Middle frontal gyrus (tissue), 1 donor: ENCODE measurements around the gene PTH2R.
"Not testable (repeated sequence)": the region's sequence is repeated elsewhere in the genome, so short reads cannot be mapped to it uniquely, and the experiment has no call there.

Source experiments
- DNase-seq: peaks from one replicate; pipeline ENCODE4 v3.0.0-alpha.2; 2015; ENCODE audit warnings: low spot score; ENCODE audit errors: extremely low spot score

PTH2R gene

DNA sequence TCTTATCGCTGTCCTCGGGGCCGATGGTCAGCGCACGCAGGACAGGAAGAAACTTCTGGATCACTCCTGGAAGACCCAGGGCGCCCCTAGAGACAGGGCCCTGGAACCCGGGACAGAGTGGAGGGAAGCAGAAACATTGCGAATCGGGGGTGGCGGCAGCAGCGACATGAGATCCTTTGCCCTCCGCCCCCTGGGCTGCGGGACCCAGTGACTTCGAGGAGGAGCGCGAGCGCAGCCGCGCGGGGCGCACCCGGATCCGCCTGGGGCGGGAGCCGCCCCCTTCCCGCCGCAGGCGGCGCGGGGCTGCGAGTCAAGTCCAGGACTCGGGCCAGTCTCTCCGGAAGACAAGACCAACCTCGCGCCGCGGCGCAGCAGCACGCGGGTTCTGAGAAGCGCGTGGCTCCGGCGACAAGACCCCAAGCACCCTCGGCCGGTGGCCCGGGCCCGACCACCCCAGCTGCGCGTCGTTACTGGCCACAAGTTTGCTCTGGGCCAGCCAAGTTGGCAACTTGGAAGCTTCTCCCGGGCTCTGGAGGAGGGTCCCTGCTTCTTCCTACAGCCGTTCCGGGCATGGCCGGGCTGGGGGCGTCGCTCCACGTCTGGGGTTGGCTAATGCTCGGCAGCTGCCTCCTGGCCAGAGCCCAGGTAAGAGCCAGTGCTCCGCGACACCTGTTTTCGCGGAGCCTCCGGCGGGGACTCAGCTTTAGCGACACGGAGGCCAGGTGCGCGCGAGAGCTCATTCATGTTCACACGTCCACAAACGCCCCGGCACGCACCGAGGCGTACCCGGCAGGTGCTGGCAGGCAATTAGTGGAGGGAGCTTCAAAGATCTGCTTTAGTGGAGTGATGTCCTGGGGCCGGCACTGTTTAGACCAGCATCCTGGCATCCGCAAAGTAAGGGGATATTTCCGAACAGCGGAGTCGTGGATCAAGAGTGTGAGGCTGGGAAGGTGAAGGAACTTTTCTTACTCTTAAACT lies at the start of gene PTH2R:
PTH2R (plus strand) TSS at position 319 of the 978 bp plus-strand sequence; CDS start at position 571, 252 bp downstream.
- no peak for DNase-seq

GRCh38 chr2:208356846-208357574 lies 49.6 kb upstream of the PTH2R start:
- DNase-seq: no peak

DNA sequence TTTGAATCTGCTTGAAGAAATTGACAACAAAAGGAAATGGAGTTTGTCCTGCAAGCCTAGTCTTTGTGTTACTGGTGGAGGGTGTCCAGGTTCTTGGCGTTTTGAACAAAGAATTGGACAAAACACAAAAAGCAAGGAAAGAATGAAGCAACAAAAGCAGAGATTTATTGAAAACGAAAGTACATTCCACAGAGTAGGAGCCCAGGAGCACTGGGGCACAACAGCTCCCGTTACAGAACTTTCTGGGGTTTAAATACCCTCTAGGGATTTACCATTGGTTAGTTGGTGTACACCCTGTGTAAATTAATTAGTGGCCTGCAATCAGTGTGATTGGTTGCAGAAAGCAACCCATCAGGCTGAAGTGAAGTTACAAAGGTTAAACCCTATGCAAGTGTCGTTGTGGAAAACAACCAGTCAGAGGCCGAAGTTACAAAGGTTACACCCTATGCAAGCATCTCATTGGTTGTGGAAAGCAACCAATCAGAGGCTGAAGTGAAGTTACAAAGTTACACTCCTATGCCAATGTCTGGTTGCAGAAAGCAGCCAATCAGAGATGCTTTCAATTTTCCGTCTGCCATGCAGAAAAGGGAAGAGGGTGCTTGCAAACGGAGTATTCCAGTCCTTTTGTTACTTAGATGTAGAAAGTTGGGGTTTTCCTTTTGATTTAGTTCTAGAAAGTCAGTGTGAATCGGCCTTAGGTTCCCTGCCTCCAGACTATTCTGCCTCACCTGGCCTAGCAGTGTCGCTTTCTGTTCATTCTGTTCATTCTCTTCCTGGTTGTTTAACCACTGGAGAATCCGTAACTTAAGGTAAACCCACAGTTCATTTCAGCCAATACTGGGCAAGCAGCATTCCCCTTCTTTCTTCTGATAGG lies 47.6 kb upstream of the PTH2R start:
- DNase-seq: no peak

GRCh38 chr2:208359632-208359986 lies 47.0 kb upstream of the PTH2R start:
- DNase-seq: no peak

- DNase-seq: no peak
Measured at GRCh38 chr2:208360259-208361076, 46.1 kb upstream of the PTH2R start.

GRCh38 chr2:208361077-208361441 lies 45.5 kb upstream of the PTH2R start:
- no peak for DNase-seq

GRCh38 chr2:208363485-208363884 lies 43.1 kb upstream of the PTH2R start:
- no peak for DNase-seq

DNA sequence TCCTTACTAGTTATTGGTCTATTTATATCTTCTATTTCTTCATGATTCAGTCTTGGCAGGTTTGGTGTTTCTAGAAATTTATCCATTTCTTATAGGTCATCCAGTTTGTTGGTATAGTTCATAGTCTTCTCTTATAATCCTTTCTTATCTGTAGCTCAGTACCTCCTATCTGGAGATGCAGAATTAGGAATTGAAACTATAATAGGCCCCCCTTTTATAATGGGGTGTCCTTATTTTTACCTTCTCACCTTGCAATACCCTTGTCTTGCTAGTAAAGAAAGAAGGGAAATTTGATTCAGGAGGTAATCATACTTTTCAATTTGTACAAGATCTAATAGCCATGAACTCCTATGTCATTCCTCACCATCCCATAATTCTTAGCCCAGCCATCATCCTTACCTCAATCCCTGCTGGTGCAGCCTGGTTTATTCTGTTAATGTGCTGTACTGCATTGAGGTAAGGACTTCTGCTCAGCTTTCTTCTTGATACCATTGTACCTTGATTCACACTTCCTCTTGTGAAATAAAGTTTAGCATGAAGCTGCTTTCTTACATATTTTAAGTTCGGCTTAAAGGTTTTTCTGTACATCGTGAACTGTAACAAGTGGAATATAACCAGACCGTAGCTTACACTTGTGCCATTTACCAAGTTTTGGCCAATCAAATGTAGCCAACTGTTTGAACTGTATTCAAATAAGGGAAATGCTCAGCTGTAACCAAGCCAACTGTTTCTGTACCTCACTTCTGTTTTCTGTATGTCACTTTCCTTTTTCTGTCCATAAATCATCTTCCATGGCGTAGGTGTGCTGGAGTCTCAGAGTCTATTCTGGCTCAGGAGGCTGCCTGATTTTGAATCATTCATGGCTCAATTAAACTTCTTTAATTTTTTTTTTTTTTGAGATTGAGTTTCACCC lies 40.1 kb upstream of the PTH2R start:
- DNase-seq: no peak

GRCh38 chr2:208369091-208369490 lies 37.5 kb upstream of the PTH2R start:
- no peak for DNase-seq

DNA sequence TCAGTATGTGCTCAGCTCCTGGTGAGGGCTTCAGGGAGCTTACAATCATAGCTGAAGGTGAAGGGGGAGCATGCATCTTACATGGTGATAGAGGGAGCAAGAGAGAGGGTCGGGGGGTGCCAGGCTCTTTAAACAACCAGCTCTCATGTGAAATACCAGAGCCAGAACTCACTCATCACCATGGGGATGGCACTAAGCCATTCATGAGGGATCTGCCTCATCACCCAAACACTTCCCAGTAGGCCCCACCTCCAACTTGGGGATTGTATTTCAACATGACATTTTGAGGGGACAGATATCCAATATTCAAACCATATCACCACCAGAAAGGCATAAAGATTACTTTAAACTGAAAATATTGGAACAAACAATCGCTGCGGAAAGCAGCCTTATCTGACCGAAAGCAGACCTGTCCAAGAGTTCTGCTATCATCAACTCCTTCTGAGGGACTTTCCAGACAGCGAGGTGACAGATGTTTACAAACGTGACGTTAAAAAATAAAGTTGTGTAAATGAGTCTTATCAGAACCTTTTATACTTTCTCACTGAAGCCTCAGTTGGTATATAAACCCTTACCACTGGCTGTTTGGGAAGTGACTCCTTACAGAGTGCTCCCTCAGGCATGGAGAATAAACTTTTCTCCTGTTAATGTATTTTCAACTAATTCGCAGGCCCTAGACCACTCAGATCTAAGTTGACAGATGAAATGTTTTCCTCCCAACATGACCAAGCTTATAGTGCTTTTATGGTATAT lies 35.5 kb upstream of the PTH2R start:
- no peak for DNase-seq

DNA sequence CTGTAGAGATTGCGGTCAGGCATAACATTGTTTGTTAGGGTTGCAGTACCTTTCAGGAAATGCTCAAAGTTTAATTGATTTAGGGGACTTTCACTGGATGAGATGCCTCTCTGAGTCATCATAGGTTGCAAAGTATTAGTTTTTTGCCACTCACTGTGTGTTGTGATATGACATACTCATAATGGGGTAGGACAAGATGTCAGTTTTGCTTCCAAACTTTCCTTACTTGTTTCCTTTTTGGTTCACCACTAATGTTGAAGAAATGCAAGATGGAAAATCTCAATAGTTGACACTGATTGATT lies 35.0 kb upstream of the PTH2R start:
- no peak for DNase-seq

GRCh38 chr2:208373460-208374089 lies 33.0 kb upstream of the PTH2R start:
- DNase-seq: peak; percentile 36

- no peak for DNase-seq
Measured at GRCh38 chr2:208375491-208376068, 31.0 kb upstream of the PTH2R start.

GRCh38 chr2:208377344-208377860 lies 29.2 kb upstream of the PTH2R start:
- DNase-seq: not testable (repeated sequence)

DNA sequence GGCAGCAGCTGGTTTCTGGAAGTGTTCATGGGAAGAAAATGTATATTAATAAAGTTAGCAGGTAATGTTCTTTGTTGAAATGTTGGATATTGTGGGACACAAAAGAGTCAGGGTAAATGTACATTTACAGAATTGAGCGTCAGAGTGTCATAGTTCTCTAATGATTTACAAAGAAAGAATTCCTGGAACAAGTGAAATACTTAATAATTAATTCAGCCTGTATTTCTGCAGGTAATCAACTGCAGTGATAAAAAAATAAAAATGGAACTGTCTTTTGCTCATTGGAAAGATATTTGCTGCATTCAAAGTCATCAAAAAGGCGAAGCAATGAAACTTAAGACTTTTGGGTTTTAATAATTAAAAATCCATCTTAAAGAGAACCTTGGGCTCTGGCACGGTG lies 27.4 kb upstream of the PTH2R start:
- DNase-seq: no peak

DNA sequence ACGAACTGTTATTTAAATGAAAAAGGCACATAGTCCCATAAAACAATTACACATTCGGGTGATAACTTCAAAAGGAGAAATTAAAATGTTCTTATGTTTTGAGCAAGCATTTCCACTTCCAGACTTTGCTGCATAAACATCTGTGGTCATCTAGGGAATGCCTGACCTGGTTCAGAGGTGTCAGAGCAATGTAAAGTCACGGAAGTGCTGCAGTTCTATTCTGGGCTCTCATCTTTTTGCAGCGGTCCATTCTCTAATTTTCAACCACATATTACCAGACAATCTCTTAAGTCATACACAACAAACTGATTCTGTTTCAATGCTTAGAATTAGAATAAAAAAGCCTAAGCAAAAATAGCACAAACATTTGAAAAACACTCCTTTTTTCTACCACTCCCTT lies 22.0 kb upstream of the PTH2R start:
- no peak for DNase-seq

- no peak for DNase-seq
Measured at GRCh38 chr2:208386541-208386940, 20.1 kb upstream of the PTH2R start.

GRCh38 chr2:208389940-208390339 lies 16.7 kb upstream of the PTH2R start:
- DNase-seq: no peak
